ENCODE data around the gene IER3. TPM values are rescaled to one million over a fixed set of nuclear protein-coding genes. Genes with fewer than 3 reads are reported as not detected.

IER3 gene
- polyA plus RNA-seq, 1 of the 3 experiments (the other 2 are of a cell fraction): 12.9 TPM

DNA sequence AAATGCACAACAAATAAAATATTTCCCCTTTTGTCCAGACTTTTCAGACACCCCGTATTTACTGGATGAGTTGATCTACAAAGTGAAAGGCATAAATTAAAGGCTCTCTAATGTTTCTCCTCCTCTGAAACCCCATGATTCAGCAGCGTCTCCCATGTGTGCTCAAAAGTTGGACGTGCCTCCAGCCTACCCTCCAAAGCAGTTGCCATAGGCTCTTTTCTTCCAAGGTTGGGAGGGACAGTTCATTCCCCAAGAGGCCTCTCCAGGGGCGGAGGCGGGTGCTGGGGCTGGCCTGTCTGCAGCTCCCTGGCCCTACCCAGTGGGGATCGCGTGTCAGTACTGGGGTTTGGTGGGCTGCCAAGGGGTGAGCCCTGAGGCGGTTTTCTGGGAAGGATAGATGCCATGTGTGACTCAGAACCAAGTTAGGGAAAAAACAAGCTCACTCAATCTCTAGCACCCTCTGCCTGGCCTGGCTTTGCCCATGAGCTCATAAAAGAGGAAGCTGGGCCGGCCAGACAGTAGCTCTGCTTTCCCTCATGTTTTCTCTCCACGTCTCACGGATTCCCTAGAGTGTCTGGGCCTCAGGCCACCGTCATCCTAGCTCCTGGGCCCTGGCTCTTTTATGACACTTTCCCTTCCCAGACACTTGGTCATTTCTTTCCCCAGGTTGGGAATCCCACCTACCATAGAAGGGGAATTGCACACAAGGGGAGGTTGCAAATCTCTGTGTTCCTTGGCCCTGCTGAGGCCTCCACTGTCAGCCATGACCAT, 8.0 kb upstream of the IER3 start (continued):
- TF ChIP-seq, protein P1, sequence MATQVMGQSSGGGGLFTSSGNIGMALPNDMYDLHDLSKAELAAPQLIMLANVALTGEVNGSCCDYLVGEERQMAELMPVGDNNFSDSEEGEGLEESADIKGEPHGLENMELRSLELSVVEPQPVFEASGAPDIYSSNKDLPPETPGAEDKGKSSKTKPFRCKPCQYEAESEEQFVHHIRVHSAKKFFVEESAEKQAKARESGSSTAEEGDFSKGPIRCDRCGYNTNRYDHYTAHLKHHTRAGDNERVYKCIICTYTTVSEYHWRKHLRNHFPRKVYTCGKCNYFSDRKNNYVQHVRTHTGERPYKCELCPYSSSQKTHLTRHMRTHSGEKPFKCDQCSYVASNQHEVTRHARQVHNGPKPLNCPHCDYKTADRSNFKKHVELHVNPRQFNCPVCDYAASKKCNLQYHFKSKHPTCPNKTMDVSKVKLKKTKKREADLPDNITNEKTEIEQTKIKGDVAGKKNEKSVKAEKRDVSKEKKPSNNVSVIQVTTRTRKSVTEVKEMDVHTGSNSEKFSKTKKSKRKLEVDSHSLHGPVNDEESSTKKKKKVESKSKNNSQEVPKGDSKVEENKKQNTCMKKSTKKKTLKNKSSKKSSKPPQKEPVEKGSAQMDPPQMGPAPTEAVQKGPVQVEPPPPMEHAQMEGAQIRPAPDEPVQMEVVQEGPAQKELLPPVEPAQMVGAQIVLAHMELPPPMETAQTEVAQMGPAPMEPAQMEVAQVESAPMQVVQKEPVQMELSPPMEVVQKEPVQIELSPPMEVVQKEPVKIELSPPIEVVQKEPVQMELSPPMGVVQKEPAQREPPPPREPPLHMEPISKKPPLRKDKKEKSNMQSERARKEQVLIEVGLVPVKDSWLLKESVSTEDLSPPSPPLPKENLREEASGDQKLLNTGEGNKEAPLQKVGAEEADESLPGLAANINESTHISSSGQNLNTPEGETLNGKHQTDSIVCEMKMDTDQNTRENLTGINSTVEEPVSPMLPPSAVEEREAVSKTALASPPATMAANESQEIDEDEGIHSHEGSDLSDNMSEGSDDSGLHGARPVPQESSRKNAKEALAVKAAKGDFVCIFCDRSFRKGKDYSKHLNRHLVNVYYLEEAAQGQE (IDR thresholded peaks at IDR 0.05; ENCODE audit: low read depth, low read length): no peak; the same call in none of the 2 replicates
- TF ChIP-seq YY1 (IDR thresholded peaks at IDR 0.05; ENCODE audit: low read depth) (no peak), NFIC (IDR thresholded peaks at IDR 0.05; ENCODE audit: borderline replicate concordance) (peak; percentile 97), NRF1 (IDR thresholded peaks at IDR 0.05; ENCODE audit: low read depth, low read length) (no peak), FOXJ3 (CRISPR knock-in tag; IDR thresholded peaks at IDR 0.05) (no peak), EZH2phosphoT487 (IDR thresholded peaks at IDR 0.05; ENCODE audit: borderline replicate concordance, low read depth) (no peak), FOSL2 (IDR thresholded peaks at IDR 0.05; ENCODE audit: borderline replicate concordance, low read depth) (peak; percentile 88), CHD2 (IDR thresholded peaks at IDR 0.05; ENCODE audit: low read length, partially characterized antibody) (no peak), SIN3A (IDR thresholded peaks at IDR 0.05; ENCODE audit: borderline replicate concordance, low read depth, low read length) (peak; percentile 87), RAD21 (IDR thresholded peaks at IDR 0.05; ENCODE audit: low read length) (no peak), FOXM1 (IDR thresholded peaks at IDR 0.05; ENCODE audit: low read depth) (peak; percentile 62; the same call in 1 of the 2 replicates)
- TF ChIP-seq, protein P2, sequence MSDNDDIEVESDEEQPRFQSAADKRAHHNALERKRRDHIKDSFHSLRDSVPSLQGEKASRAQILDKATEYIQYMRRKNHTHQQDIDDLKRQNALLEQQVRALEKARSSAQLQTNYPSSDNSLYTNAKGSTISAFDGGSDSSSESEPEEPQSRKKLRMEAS (IDR thresholded peaks at IDR 0.05; ENCODE audit: low read depth): peak; percentile 92

DNA sequence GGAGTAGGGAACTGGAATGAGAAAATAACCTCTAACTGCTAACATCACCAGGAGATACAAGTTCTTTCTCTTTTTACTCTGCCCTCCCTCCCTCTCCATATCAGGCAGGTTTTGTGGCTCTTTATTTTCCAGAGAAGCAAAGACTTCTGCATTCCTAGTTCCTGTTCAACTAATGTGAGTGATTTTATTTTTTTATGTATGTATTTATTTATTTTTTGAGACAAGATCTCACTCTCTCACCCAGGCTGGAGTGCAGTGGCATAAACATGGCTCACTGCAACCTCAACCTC, 6.0 kb upstream of the IER3 start:
- CTCF ChIA-PET: interaction anchor here (0.9 to 1.1 kb wide), 2 partner anchors 20 to 86 kb away, joined by 3 read pairs; no protein-coding TSS in a partner anchor
- no peak for DNase-seq
- TF ChIP-seq CHD2 (IDR thresholded peaks at IDR 0.05; ENCODE audit: low read length, partially characterized antibody): no peak
- no peak for TF ChIP-seq JUND (IDR thresholded peaks at IDR 0.05)
- no peak for TF ChIP-seq EP300 (IDR thresholded peaks at IDR 0.05; ENCODE audit: borderline replicate concordance in 1 of 2, low read depth in 1 of 2, low read length in 1 of 2)
- TF ChIP-seq, protein P3, sequence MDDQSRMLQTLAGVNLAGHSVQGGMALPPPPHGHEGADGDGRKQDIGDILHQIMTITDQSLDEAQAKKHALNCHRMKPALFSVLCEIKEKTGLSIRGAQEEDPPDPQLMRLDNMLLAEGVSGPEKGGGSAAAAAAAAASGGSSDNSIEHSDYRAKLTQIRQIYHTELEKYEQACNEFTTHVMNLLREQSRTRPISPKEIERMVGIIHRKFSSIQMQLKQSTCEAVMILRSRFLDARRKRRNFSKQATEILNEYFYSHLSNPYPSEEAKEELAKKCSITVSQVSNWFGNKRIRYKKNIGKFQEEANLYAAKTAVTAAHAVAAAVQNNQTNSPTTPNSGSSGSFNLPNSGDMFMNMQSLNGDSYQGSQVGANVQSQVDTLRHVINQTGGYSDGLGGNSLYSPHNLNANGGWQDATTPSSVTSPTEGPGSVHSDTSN (IDR thresholded peaks at IDR 0.05): no peak
- TF ChIP-seq YY1 (IDR thresholded peaks at IDR 0.05; ENCODE audit: low read depth): no peak
- TF ChIP-seq MEF2A (IDR thresholded peaks at IDR 0.05; ENCODE audit: borderline replicate concordance, low read depth): no peak
- no peak for TF ChIP-seq RXRA (IDR thresholded peaks at IDR 0.05; ENCODE audit: borderline replicate concordance, low read depth)
- TF ChIP-seq, protein P1 (IDR thresholded peaks at IDR 0.05; ENCODE audit: low read depth, low read length): no peak
- TF ChIP-seq TAF1 (IDR thresholded peaks at IDR 0.05; ENCODE audit: borderline replicate concordance, low read depth, low read length): no peak
- no peak for TF ChIP-seq MXI1 (IDR thresholded peaks at IDR 0.05; ENCODE audit: low read depth, low read length)
- no peak overlapping the region for H3K4me2 ChIP-seq
- no peak overlapping the region for H2AFZ ChIP-seq (ENCODE audit: low read depth)
- no peak overlapping the region for H3K4me3 ChIP-seq (ENCODE audit: low read depth in 2 of 2, low read length in 1 of 2)
- no peak overlapping the region for H3K9ac ChIP-seq
- no peaks in the 10 kb centered on the region for H4K20me1 ChIP-seq (ENCODE audit: insufficient read depth)
- peaks cover 35% of the 10 kb centered on the region for H3F3A ChIP-seq (replicated peaks; ENCODE audit: insufficient read depth)
- no peaks in the 10 kb centered on the region for H3K9me3 ChIP-seq
- no peaks in the 10 kb centered on the region for H3K9me2 ChIP-seq
- H3K4me1 ChIP-seq (ENCODE audit: control insufficient read depth in 1 of 2, insufficient read depth in 2 of 2, low read depth in 1 of 2, low read length in 1 of 2): peaks cover 16 to 37% of the 10 kb centered on the region in 2 experiments; a peak in 3 of 4 replicates
- no peaks in the 10 kb centered on the region for H3K36me3 ChIP-seq (replicated peaks in 1 of 2; ENCODE audit: control insufficient read depth in 1 of 2, insufficient read depth in 2 of 2, low read length in 1 of 2)
- peak overlapping the region in 1 of 2 experiments; percentile 65; a peak in 1 of 4 replicates for H3K27ac ChIP-seq (ENCODE audit: low read depth in 2 of 2, low read length in 1 of 2)
- H3K27me3 ChIP-seq (ENCODE audit: insufficient read depth): no peaks in the 10 kb centered on the region
- no peaks in the 10 kb centered on the region for H3K79me2 ChIP-seq (ENCODE audit: insufficient read depth)
- POLR2A ChIA-PET: no interaction called here
